Effector memory CD8-positive, alpha-beta T cell (primary cell): ENCODE results near the gene BMP6.

Experiments
- ATAC-seq: fragments of 150-1000 bp; cut with Tn5 transposase; replicated peaks from 2 replicates; pipeline ENCODE4 v1.10.0; 2021; ENCODE audit warnings: mild to moderate bottlenecking, moderate library complexity
- DNase-seq, 3 experiments: peaks; one replicate each; pipeline ENCODE4 v3.0.0; 2021
- H3K27ac Mint-ChIP-seq, 2 donors: one replicate each; pipeline ENCODE4 v1.8.0; 2022; ENCODE audit warnings: mild to moderate bottlenecking in 2 of 2, mixed read lengths in 2 of 2, moderate library complexity in 2 of 2
- H3K27me3 Mint-ChIP-seq, 2 donors: one replicate each; pipeline ENCODE4 v1.8.0; 2022; ENCODE audit warnings: mixed read lengths in 2 of 2
- H3K36me3 Mint-ChIP-seq: one replicate; pipeline ENCODE4 v1.8.0; 2022; ENCODE audit warnings: mild to moderate bottlenecking, moderate library complexity, mixed read lengths; ENCODE audit not compliant: insufficient read depth
- H3K4me1 Mint-ChIP-seq, 2 donors: one replicate each; pipeline ENCODE4 v1.8.0; 2022; ENCODE audit warnings: low read depth in 2 of 2, mixed read lengths in 2 of 2
- H3K4me3 Mint-ChIP-seq, 2 donors: one replicate each; pipeline ENCODE4 v1.8.0; 2022; ENCODE audit warnings: mild to moderate bottlenecking in 2 of 2, mixed read lengths in 2 of 2, moderate library complexity in 2 of 2
- H3K9me3 Mint-ChIP-seq, 2 donors: one replicate each; pipeline ENCODE4 v1.8.0; 2022; ENCODE audit warnings: mixed read lengths in 2 of 2

Gene BMP6

DNA sequence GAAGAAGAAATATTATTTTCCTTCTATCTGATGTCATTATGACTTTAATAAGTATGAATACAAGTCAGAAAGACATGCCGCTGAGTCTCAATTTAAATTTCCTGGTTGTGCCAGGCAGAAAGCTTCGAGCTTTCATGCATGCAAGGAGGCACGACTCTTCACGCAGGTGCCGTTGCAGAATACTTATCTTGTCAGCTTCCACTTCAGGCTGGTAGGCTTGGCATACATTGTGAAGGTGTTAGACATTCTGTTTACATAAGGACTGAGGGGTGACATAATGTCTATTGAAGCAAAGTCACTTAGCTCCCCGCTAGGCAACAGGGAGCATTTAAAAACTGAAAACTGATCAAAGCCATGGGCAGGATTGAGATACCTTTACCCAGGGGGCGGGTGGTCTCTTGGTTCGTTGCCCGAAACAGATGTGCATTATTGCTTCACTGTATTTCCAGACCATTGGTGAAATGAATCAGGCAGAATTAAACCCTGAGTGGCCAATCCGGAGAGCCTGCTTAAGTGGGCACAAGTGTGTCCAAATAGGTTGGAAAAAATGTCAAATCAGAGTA, 16.4 kb downstream of the BMP6 start:
- no peak for ATAC-seq
- Mint-ChIP-seq H3K27me3 (peaks cover 43 to 88% of the 10 kb centered on the region in 2 donors), H3K4me3 (no peak overlapping the region), H3K36me3 (no peaks in the 10 kb centered on the region), H3K9me3 (no peaks in the 10 kb centered on the region), H3K27ac (no peak overlapping the region), H3K4me1 (no peaks in the 10 kb centered on the region)
- DNase-seq = no peak

- ATAC-seq (no peak), DNase-seq (no peak)
- Mint-ChIP-seq H3K4me3 (no peak overlapping the region), H3K27me3 (peaks cover 38 to 79% of the 10 kb centered on the region in 2 donors), H3K36me3 (no peaks in the 10 kb centered on the region), H3K4me1 (no peaks in the 10 kb centered on the region), H3K9me3 (no peaks in the 10 kb centered on the region), H3K27ac (no peak overlapping the region)
Measured at GRCh38 chr6:7745942-7746341, 20.0 kb downstream of the BMP6 start.

DNA sequence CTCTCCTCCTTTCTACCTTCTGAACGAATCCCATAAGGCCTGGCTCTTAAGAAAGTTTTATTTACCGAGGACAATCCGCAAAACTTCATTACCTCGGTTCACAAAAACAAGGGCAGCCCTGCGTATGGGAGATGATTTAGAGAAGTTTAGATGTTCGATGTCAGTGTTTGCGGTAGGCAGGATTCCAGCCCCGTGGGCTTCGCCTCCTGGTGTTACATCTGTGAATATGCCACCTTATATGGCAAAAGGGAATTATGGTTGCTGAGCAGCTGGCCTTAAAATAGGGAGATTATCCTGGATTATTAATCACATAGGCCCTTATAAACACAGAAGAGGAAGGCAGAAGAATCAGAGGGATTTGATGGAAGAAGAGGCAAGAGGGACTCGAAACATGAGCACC, 21.1 kb downstream of the BMP6 start:
- Mint-ChIP-seq H3K9me3 (no peaks in the 10 kb centered on the region), H3K36me3 (no peaks in the 10 kb centered on the region), H3K27me3 (peaks cover 31 to 70% of the 10 kb centered on the region in 2 donors), H3K4me3 (no peak overlapping the region), H3K4me1 (no peaks in the 10 kb centered on the region), H3K27ac (no peak overlapping the region)
- DNase-seq = no peak
- ATAC-seq = no peak

- Mint-ChIP-seq H3K9me3 (no peaks in the 10 kb centered on the region), H3K4me3 (no peak overlapping the region), H3K4me1 (no peaks in the 10 kb centered on the region), H3K27me3 (peaks cover 28 to 68% of the 10 kb centered on the region in 2 donors), H3K27ac (no peak overlapping the region), H3K36me3 (no peaks in the 10 kb centered on the region)
- DNase-seq = no peak
- no peak for ATAC-seq
Measured at GRCh38 chr6:7747433-7747832, 21.5 kb downstream of the BMP6 start.

- DNase-seq (no peak), ATAC-seq (no peak)
- no peak overlapping the region for H3K27ac Mint-ChIP-seq
- no peak overlapping the region for H3K4me3 Mint-ChIP-seq
- H3K27me3 Mint-ChIP-seq = peaks cover 28 to 68% of the 10 kb centered on the region in 2 donors
- no peaks in the 10 kb centered on the region for H3K9me3 Mint-ChIP-seq
- H3K4me1 Mint-ChIP-seq = no peaks in the 10 kb centered on the region
- H3K36me3 Mint-ChIP-seq = no peaks in the 10 kb centered on the region
Measured at GRCh38 chr6:7747901-7748504, 22.1 kb downstream of the BMP6 start.

DNA sequence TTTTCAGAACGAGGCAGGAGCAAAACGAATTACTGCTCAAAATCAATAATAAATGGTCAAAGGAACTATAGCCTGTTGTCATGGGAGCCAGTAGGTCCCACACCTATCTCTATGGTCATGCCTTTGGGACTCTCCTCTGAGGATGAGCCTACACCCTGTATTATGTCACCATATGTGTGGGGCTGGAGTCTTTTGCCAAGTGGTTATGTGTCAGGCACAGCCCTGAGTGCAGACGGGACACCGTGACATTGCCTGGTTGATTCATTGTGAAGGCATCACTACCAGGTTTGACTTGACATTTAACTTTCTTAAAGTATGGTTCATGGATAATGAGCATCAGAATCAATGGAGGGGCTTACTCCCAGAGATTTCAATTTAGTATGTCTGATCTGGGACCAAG, 23.6 kb downstream of the BMP6 start:
- Mint-ChIP-seq H3K27ac (no peak overlapping the region), H3K9me3 (no peaks in the 10 kb centered on the region), H3K27me3 (peaks cover 34 to 63% of the 10 kb centered on the region in 2 donors), H3K36me3 (no peaks in the 10 kb centered on the region), H3K4me3 (no peak overlapping the region), H3K4me1 (no peaks in the 10 kb centered on the region)
- ATAC-seq (no peak), DNase-seq (no peak)

GRCh38 chr6:7750197-7750596, 24.3 kb downstream of the BMP6 start:
- Mint-ChIP-seq H3K4me1 (no peaks in the 10 kb centered on the region), H3K27me3 (peaks cover 31 to 63% of the 10 kb centered on the region in 2 donors), H3K27ac (no peak overlapping the region), H3K9me3 (no peaks in the 10 kb centered on the region), H3K36me3 (no peaks in the 10 kb centered on the region), H3K4me3 (no peak overlapping the region)
- ATAC-seq (no peak), DNase-seq (no peak)

GRCh38 chr6:7758456-7758855, 32.6 kb downstream of the BMP6 start:
- no peaks in the 10 kb centered on the region for H3K4me1 Mint-ChIP-seq
- H3K9me3 Mint-ChIP-seq = no peaks in the 10 kb centered on the region
- H3K4me3 Mint-ChIP-seq = no peak overlapping the region
- ATAC-seq = no peak
- H3K36me3 Mint-ChIP-seq = no peaks in the 10 kb centered on the region
- DNase-seq = no peak
- no peak overlapping the region for H3K27ac Mint-ChIP-seq
- H3K27me3 Mint-ChIP-seq = peaks cover 29 to 70% of the 10 kb centered on the region in 2 donors

DNA sequence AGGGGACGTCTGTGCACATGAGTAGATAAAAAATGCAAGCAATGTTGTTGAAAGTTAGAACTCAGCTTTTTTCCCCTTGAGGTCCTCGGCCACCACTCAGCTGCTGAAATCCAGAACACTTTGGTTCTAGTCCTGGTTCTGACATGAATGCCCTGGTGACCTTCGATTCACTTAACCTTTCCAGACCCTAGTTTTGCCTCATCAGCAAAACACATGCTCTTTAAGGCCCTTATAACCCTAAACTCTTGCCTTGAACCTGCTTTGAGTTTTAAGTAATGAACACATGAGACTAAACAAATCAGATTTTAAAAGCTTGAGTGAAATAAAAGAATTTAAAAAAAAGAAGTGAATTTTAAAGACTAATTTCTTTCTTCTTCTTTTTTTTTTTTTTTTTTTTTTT, 33.4 kb downstream of the BMP6 start:
- Mint-ChIP-seq H3K4me3 (no peak overlapping the region), H3K4me1 (no peaks in the 10 kb centered on the region), H3K9me3 (no peaks in the 10 kb centered on the region), H3K36me3 (no peaks in the 10 kb centered on the region), H3K27me3 (peaks cover 30 to 71% of the 10 kb centered on the region in 2 donors), H3K27ac (no peak overlapping the region)
- DNase-seq = no peak
- ATAC-seq = no peak

DNA sequence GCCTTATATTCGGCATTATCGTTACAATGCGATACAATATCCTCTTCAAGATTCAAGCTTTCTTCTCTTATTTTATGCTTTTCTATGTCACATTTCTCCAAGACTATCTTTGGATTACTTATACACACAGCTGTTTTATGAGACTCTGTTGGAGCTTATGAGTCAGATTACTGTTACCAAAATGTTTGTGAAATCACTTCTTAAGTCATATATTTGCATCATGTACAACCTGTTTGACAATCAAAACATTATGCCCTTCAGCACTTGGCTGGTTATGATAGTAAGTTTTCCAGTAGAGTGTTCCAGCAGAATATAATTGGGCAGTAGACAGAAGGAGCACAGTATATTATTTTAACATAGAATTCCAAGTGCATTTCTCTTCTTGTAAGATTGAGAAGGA, 35.2 kb downstream of the BMP6 start:
- Mint-ChIP-seq H3K4me1 (no peaks in the 10 kb centered on the region), H3K27me3 (peaks cover 32 to 62% of the 10 kb centered on the region in 2 donors), H3K4me3 (no peak overlapping the region), H3K9me3 (no peaks in the 10 kb centered on the region), H3K36me3 (no peaks in the 10 kb centered on the region), H3K27ac (no peak overlapping the region)
- ATAC-seq (no peak), DNase-seq (no peak)

DNA sequence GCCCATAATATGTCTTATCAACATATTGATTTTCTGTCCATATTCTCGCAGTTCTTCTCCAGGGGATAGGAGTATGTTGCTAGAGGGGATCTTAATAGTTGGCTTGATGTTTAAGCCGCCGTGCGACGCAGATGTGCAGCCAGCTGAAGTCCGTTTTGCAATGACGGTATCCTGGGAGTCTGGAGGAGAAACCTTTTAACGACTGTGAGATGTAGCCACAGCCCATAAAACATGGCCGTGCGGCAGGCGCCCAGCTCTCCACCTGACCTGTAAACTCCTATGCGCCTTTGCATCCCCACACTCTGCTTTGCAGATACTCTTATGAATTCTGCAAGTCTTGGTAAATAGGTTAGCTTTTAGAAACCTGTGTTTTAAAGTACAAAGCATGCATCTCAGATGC, 36.9 kb downstream of the BMP6 start:
- ATAC-seq (no peak), DNase-seq (no peak)
- no peaks in the 10 kb centered on the region for H3K36me3 Mint-ChIP-seq
- H3K27me3 Mint-ChIP-seq = peaks cover 26 to 53% of the 10 kb centered on the region in 2 donors
- H3K9me3 Mint-ChIP-seq = no peaks in the 10 kb centered on the region
- no peak overlapping the region for H3K4me3 Mint-ChIP-seq
- H3K4me1 Mint-ChIP-seq = no peaks in the 10 kb centered on the region
- H3K27ac Mint-ChIP-seq = no peak overlapping the region

DNA sequence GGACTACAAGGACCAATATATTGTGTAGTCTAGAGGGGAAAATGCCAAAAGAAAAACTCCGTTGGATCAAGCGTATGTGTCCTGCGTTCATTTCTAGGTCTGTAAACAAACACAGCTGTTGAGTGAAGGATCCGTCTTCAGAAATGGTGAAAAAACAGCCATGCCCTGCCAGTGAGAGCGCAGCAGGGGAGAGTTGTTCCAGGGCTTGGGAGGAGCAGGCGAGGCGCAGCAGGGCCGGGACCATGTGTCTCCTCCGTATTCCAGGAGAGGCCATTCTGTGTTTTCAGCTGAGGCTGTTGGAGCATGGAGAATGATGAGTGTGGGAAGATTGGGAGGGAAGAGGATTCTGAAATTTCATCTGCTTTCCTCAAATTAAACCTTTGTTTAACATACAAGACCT, 38.0 kb downstream of the BMP6 start:
- ATAC-seq = no peak
- DNase-seq = no peak
- Mint-ChIP-seq H3K4me1 (no peaks in the 10 kb centered on the region), H3K9me3 (no peaks in the 10 kb centered on the region), H3K36me3 (no peaks in the 10 kb centered on the region), H3K27ac (no peak overlapping the region), H3K4me3 (no peak overlapping the region), H3K27me3 (peaks cover 29 to 54% of the 10 kb centered on the region in 2 donors)

DNA sequence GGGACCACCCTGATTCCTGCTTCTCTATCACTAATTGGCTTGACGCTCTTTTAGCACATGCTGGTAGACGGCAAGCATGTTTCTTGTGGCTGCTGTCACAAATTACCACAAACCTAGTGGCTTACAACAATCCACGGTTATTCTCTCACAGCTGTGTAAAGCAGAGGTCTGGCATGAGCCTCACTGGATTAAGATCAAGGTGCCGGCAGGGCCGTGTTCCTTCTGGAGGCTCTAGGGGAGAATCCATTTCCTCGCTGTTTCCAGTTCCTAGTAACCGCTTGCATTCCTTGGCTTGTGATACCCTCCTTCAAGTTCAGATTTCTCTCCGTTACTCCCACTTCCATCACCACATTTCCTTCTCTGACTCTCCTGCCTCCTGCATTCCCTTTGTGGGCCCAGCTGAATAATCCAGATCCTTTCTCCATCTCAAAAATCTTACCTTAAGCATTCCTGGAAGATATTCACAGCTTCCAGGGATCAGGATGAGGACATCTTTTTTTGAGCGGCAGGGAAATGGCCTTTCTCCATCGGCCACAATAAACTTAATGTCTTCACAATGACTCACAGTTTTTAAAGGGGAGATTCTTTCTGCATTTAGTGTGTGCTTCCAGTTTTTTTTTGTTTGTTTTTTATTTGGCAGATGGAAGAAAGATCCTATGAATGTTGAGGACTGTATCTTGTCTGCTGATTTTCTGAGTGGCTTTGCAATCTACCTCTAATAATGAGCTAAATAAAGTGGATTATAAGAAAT, 39.9 kb downstream of the BMP6 start:
- Mint-ChIP-seq H3K27me3 (peaks cover 30 to 63% of the 10 kb centered on the region in 2 donors), H3K27ac (no peak overlapping the region), H3K4me3 (no peak overlapping the region), H3K4me1 (no peaks in the 10 kb centered on the region), H3K36me3 (no peaks in the 10 kb centered on the region), H3K9me3 (no peaks in the 10 kb centered on the region)
- ATAC-seq = no peak
- DNase-seq = no peak

DNA sequence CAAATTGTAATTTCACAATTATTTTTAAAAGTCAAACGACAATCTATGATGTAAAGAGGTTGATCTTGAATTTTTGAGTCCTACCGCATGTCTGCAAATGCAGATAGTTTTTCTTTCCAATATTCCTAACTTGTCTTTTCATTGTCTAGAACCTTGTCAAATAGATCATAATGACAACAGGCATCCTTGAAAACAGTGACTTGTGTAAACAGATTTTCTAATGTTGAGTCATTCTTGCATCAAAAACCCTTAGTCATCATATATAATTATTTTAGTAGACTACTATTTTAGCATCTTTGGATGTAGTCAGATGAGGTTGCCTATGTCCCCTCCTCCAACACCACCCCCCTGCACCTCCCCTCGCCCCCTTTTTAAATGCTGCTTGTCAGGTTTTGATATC, 43.8 kb downstream of the BMP6 start:
- Mint-ChIP-seq H3K4me3 (no peak overlapping the region), H3K36me3 (no peaks in the 10 kb centered on the region), H3K9me3 (no peaks in the 10 kb centered on the region), H3K27me3 (peaks cover 30 to 71% of the 10 kb centered on the region in 2 donors), H3K4me1 (no peaks in the 10 kb centered on the region), H3K27ac (no peak overlapping the region)
- DNase-seq (no peak), ATAC-seq (no peak)
